HepG2 (cell line): ENCODE measurements around the gene YLPM1. TPM values are rescaled to one million over a fixed set of nuclear protein-coding genes. Genes with fewer than 3 reads are reported as not detected.

ENCODE experiments used
- ARNTL ChIP-seq: sonication (generic); formaldehyde crosslinking; IDR thresholded peaks from 2 replicates; pipeline ENCODE4 v1.4.0; 2020; ENCODE audit warnings: mild to moderate bottlenecking, missing genetic modification reagents
- ASH2L ChIP-seq: fragments of 300-600, 200-600 bp; sonication (generic); IDR thresholded peaks from 2 replicates; pipeline ENCODE4 v1.7.0; 2017; ENCODE audit warnings: low read depth, mild to moderate bottlenecking, moderate library complexity, mixed read lengths, low read length; ENCODE audit not compliant: insufficient read length
- ATF2 ChIP-seq: sonication (generic); formaldehyde crosslinking; IDR thresholded peaks from 2 replicates; pipeline ENCODE4 v1.4.0; 2020; ENCODE audit warnings: missing genetic modification reagents
- KLF11 ChIP-seq: IDR thresholded peaks from 2 replicates; pipeline ENCODE4 v1.6.1; 2016; ENCODE audit warnings: missing compliant biosample characterization
- RBM39 ChIP-seq: fragments of 200-400 bp; formaldehyde crosslinking; IDR thresholded peaks from one replicate; pipeline ENCODE4 v1.6.1; 2018; ENCODE audit warnings: antibody characterized with exemption, mild to moderate bottlenecking, low read depth, low read length; ENCODE audit not compliant: poor library complexity, severe bottlenecking
- SP2 ChIP-seq: sonication (generic); formaldehyde crosslinking; IDR thresholded peaks from 2 replicates; pipeline ENCODE4 v1.5.1; 2020; ENCODE audit warnings: mild to moderate bottlenecking, missing genetic modification reagents
- ZNF275 ChIP-seq: sonication (generic); formaldehyde crosslinking; IDR thresholded peaks from 2 replicates; pipeline ENCODE4 v1.8.0; 2022; ENCODE audit warnings: missing genetic modification reagents, mild to moderate bottlenecking, inconsistent platforms, borderline replicate concordance
- ZNF281 ChIP-seq: sonication (generic); formaldehyde crosslinking; IDR thresholded peaks from 2 replicates; pipeline ENCODE4 v1.4.0; 2020; ENCODE audit warnings: missing genetic modification reagents, borderline replicate concordance
- ZNF431 ChIP-seq: sonication (generic); formaldehyde crosslinking; IDR thresholded peaks from 2 replicates; pipeline ENCODE4 v1.9.0; 2022; ENCODE audit warnings: missing genetic modification reagents, low read depth, mild to moderate bottlenecking, borderline replicate concordance
- ZNF550 ChIP-seq: sonication (generic); formaldehyde crosslinking; IDR thresholded peaks from 2 replicates; pipeline ENCODE4 v1.4.0; 2020; ENCODE audit warnings: mild to moderate bottlenecking, missing genetic modification reagents, borderline replicate concordance
- ZNF572 ChIP-seq: sonication (generic); formaldehyde crosslinking; IDR thresholded peaks from 2 replicates; pipeline ENCODE4 v1.5.1; 2020; ENCODE audit warnings: mild to moderate bottlenecking, missing genetic modification reagents
- ZNF709 ChIP-seq: sonication (generic); formaldehyde crosslinking; IDR thresholded peaks from 2 replicates; pipeline ENCODE4 v1.5.0; 2020; ENCODE audit warnings: mild to moderate bottlenecking, missing genetic modification reagents
- ZNF790 ChIP-seq: sonication (generic); formaldehyde crosslinking; IDR thresholded peaks from 2 replicates; pipeline ENCODE4 v1.8.0; 2022; ENCODE audit warnings: missing genetic modification reagents, mild to moderate bottlenecking, borderline replicate concordance
- polyA plus RNA-seq, 8 experiments: library from polyadenylated mRNA; depleted of rRNA in 3 of 8; stranded (reverse) in 7 of 8; unstranded in 1 of 8; fragments of >200 nt; fragmentation: Illumina TruSeq in 4 of 8; extraction: Trizol in 4 of 8; gene quantifications; 2 replicates each; pipeline versions ENCODE4 v1.2.1 to v1.2.3, GENCODE V29; 2011 to 2016; ENCODE audit warnings: low read depth in 4 of 8, missing spikeins in 1 of 8, mixed read lengths in 1 of 8; ENCODE audit not compliant: insufficient read depth in 1 of 8
- total RNA-seq, 5 experiments: library from RNA; depleted of rRNA; stranded (reverse); fragments of >200 nt; fragmentation: Illumina TruSeq; extraction: Trizol; gene quantifications; 2 replicates each; pipeline ENCODE4 v1.2.3, GENCODE V29; 2016; ENCODE audit warnings: low read depth in 1 of 5

Gene YLPM1
- total and polyA plus RNA-seq, 2 of the 13 experiments (the other 11 are each of a cell fraction or from before 2014, with no cell fraction given), result 6.7 to 21.9 TPM

- TF ChIP-seq ZNF431 (CRISPR knock-in tag) (no peak), ZNF550 (CRISPR knock-in tag) (no peak), ZNF275 (no peak), ASH2L (peak; percentile 1), ZNF572 (CRISPR knock-in tag) (no peak), KLF11 (CRISPR knock-in tag) (no peak), ATF2 (CRISPR knock-in tag) (no peak), ZNF281 (CRISPR knock-in tag) (no peak), SP2 (peak; percentile 49; the same call in 1 of the 2 replicates), ZNF790 (CRISPR knock-in tag) (0 out of 2 replicates have a peak, but pooled peaks have one; percentile 2), RBM39 (peak; percentile 8), ZNF709 (CRISPR knock-in tag) (no peak), ARNTL (peak; percentile 14; the same call in 1 of the 2 replicates)
- TF ChIP-seq, all 625 proteins: peak for 8
Measured at GRCh38 chr14:74763803-74764531, 851 bp downstream of the YLPM1 start (continued).
